ENCODE measurements around the gene SLC2A9.
"Not testable (repeated sequence)": the region's sequence is repeated elsewhere in the genome, so short reads cannot be mapped to it uniquely, and the experiment has no call there.

SLC2A9 gene

DNA sequence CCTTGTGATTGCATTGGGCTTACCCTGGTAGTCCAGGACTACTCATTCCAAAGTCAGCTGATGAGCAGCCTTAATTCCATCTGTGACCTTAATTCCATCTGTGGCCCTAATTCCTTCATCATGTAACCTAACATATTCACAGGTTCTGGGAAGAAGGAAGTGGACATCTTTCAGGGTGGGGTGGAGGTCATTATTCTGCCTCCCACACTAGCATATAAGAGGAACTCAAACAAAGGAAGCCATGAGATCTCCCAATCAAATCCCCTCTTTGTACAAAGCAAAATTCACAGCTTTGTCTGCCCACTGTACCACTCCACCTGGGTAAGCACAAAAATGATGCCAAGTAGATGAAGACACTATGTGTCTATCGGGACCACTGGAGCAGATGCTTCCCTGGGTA, 87.3 kb downstream of the SLC2A9 start:
- in situ Hi-C loops (cut with MboI; ENCODE audit: low sequenced_read_pairs) = no loop called here

DNA sequence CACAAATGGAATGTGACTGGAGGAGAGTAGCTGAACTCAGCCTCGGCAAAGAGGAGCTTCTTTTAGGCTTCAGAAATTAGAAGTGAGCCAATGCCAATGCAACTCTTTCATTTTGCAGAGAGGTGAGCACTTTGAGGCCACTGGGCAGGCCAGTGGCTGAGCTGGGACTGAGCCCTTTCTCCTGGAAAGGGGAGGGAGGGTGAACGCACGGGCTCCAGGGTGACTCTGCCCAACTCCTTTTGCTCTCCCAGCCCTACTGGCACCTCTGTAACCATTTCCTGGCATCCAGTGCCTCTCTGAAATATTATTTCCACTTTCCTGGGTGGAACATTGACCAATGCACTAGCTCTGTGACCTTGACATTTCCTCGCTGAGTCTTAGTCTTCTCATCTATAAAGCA, 88.1 kb downstream of the SLC2A9 start:
- in situ Hi-C loops (cut with MboI; ENCODE audit: low sequenced_read_pairs) = no loop called here

DNA sequence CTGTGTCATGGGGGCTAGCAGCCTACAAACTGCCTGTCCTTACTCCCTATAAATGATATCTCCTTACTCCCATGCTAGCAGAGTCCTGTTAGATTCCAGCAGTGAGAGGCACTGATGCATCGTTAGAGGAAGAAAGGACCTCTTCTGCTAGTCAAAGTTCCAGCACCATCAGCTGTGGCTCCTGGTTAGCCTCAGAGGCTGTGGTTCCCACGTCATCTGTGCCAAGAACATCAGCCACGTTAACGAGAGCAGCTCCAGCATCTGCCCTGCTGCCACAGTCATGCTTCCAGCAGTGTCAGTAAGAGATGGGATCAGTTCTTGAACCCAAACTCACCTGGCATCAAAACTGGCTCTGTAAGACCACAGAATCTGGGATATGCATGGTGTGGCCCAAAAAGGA, 88.5 kb downstream of the SLC2A9 start:
- in situ Hi-C loops (cut with MboI; ENCODE audit: low sequenced_read_pairs) = no loop called here

DNA sequence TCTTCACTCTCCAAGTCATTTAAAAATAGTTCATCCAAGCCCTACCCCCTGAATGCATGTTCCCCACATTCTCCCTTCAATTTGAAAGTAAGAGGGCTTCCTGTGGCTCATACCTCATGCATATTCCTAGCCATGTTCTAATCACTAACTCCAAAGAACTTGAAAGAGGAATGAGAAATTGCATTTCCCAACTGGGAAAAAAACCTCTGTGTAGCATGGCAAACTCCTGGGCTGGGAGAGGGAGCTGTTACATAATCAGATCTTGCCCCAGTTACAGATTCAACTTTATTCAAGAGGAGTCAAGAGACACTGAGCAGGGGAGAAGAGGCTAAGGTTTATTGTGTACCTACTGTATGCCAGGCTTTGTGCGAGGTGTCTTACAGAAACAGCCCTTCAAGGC, 90.2 kb downstream of the SLC2A9 start:
- in situ Hi-C loops (cut with MboI; ENCODE audit: low sequenced_read_pairs) = no loop called here

DNA sequence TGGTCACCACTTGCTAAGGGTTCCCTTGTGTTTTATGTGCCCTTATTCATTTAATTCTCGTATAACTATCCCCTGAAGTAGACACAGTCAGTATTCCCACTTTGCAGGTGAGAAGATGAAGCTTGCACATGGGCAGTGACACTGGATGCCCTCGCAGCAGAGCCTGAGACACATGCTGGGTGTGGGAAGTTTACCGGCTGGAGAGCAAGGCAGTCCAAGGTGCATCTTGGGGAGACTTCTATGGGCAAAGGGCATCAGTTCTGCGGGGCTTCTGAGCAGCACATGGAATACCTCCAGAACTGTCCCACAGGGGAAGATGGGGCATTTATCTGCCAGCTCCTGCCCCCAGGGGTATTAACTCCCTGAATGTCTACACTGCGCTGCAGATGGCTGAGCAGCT, 92.2 kb downstream of the SLC2A9 start:
- in situ Hi-C loops (cut with MboI; ENCODE audit: low sequenced_read_pairs) = no loop called here

DNA sequence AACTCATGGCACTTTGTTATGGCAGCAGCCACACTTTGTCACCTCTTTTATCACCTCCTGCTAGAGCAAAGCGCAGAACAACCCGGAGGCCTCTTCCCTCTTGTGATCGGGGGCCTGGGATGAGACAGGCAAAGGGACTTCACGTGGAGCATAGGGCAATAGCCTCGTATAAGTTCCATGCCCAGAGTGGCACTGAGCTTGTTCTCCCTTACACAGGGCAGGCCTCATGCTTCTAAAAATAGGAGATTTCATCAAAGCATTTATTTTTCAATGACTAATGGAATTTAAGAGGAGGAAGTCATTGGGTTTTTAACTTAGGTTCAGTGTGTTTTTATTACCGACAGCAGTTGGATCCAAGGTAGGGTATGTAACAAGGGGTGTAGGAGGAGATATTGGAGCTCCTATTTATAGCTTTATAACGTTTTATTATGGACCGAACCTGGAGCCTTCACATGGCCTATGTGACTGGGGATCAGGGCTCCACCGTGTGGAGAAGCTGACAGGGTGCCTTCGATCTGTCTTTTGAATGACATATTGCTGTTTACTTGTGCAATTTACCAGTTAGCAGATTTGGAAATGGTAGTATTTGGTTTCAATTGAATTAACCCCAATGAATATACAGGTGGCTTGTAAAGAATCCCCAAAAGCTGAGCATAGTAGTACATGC, 93.8 kb downstream of the SLC2A9 start:
- in situ Hi-C loops (cut with MboI; ENCODE audit: low sequenced_read_pairs) = no loop called here

DNA sequence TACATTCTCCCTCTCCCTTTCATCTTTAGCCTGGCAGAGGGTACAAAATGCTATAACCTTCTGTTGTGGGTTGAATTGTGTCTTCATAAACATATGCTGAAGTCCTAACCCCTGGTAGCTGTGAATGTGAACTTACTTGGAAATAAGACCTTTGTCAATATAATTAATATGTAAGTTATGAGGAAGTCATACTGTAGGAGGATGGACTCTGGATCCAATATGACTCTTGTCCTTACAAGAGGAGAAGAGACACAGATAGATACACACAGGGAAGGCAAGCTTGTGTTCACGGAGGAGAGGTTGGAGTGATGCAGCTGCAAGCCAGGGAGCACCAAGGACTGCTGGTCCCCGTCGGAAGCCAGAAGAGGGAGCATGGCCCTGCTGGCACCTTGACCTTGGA, 94.7 kb downstream of the SLC2A9 start:
- in situ Hi-C loops (cut with MboI; ENCODE audit: low sequenced_read_pairs) = no loop called here

DNA sequence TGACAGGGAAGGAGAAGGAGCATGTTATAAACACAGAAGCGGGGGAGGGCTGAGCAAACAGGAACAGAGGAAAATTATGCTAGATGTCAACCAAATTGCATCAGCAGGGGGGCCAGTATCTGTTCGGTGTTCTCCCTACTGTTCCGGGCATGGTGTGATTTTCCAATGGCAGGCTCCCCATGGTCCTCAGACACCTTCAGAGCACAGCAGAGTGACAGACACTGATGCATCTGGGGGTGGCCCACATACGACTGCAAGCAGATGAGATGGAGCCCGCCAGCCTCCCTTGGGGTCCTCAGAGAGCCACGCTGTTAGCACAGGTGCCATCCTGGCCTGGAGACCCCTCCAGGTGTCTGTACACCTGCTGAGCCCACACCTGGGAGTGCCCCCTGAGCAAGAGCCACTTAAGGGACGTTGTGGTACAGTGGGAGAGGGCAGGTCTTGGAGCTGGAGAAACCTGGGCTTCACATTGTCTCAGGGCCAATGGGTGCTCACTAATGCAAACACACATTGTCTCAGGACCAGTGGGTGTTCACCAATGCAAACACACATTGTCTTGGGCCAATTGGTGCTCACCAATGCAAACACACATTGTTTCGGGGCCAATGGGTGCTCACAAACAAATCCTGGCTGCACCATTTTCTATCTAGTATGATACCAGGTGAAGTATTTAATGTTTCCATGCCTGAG, 95.4 kb downstream of the SLC2A9 start:
- in situ Hi-C loops (cut with MboI; ENCODE audit: low sequenced_read_pairs) = no loop called here

DNA sequence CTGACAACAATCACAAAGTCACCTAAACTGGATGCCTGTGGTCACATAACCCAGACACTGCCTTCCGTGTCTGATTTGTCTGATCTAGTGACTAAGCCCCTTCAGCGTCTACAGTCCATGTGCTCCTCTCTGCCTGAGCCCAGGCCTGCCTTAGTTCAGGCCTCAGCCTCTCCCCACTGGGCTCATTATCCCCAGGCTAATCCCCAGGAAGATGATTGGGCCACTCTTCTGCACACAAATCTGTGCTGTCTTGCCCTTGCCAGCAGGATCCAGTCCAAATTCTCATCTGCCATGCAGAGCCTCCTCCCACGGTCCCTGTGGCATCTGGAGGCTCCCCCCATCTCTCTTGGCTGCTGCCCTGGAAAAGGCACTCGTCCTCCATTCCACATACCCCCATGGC, 96.5 kb downstream of the SLC2A9 start:
- in situ Hi-C loops (cut with MboI; ENCODE audit: low sequenced_read_pairs) = no loop called here

DNA sequence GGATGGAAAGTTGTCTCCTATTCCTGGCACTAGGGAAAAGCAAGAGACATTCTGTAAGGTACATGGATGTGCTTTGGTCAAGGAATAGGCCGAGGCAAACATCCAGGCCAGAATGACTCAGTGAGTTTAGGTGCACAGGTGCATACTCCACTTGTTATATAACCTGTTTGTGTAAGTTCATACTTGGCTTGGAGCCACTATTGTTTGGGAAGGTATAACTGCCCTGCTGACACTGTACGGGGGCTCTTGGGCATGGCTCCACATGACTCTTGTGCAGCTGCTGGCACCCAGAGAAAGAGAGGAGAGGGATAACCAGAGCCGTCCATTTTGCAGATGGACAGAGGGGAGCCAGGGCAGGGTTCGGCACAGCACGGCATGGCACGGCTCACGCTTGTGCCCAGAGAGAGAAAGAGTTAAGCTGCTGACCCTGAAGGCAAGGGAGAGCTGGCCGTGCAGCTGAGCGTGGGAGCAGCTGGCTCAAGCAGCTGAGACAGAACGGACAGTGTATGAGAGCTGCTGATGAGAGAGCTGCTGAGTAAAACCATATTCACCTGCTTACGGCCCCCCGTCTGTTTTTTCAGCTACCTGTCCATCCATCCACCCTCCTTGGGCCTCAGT, 98.0 kb downstream of the SLC2A9 start:
- in situ Hi-C loops (cut with MboI; ENCODE audit: low sequenced_read_pairs) = no loop called here

DNA sequence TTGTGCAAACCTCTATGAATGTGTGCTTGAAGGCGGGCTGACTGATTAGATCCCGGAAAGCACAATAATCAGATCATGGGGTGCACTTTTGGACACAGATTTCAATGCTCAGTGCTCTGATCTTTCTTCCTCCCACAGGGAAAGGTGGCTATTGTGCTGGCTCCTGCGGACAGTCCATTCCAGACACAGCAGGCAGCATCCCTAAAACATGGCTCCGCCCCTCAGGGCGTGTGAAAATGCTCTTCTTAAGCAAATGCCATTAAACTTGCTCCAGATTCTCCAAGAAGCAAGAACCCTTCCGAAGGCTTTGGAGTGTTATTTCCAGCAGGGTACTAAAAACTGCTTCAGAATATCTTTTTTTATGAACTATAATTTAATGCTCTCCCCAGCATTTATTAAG, 100.0 kb downstream of the SLC2A9 start:
- in situ Hi-C loops (cut with MboI; ENCODE audit: low sequenced_read_pairs) = no loop called here

DNA sequence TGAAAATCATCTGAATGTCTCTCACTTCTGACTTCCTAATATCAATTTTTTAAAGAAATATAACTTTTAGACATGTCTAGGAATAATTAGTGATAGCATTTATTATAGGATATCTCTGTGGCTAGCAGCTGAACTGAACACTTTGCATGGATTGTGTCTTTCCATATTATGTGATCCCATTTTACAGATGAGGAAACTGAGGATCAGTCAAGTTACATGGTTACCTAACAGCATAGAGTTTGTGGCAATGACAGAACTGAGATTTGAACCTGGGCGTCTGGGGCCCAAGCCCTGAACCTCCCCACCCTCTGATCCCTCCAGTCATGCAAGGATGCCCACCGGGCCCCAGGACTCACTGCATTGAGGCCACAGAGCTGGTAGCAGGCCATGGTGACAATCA, 101.3 kb downstream of the SLC2A9 start:
- in situ Hi-C loops (cut with MboI; ENCODE audit: low sequenced_read_pairs) = no loop called here

DNA sequence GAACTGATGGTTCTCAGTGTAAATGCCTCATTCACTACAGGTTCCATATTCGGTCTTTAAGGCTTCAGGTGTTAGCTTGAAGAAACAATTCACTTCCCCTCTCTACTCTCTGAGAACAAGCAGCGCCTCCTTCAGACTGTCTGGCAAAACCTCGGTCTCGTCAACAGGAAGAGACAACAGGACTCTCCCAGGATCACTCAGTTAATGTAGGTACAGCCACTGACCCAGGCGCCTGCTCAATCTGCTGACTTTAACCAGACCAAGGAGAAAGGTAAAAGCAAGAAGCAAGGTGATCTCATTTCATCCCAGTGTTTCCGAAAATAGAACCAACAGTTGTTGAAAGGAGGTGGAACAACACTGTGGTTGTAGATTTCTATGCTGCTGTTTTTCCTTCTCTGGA, 102.2 kb downstream of the SLC2A9 start:
- in situ Hi-C loops (cut with MboI; ENCODE audit: low sequenced_read_pairs) = no loop called here

DNA sequence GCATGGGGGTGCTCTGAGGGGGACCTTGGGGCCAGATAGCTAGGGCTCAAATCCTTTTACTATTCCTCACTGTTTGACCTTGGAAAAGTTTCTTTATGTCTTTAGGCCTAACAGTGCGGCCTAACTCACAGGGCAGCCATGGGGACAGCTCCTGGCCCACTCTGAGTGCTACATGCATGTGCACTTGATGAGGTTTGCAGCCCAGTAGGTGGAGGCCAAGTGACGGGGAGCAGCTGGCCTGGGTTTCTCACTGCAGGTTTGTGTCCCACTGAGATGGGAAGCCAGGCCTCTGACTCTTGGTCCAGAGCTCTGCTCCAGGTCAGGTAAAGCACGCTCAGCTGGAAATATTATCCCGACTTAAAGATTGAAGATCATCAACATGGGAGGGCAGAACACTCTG, 102.8 kb downstream of the SLC2A9 start:
- in situ Hi-C loops (cut with MboI; ENCODE audit: low sequenced_read_pairs) = no loop called here

DNA sequence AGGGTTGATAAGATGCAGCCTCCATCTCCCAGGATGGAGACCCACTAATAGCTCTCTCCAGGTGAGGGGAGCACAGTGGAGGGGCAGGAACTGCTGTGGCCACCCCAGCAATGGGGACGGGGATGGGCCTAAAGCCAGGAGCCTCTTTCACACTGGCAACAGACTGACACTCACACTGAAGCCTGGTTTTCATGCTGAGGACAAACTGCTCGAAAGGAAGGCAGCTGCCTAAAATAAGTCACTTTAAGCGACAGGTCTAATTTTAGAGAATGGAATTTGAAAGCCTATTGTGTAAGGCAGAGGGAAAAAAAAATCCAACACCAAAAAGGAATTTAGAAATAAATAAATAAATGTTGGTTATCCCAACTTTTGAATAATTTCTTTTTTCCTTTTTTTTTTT, 104.4 kb downstream of the SLC2A9 start:
- in situ Hi-C loops (cut with MboI; ENCODE audit: low sequenced_read_pairs) = no loop called here

DNA sequence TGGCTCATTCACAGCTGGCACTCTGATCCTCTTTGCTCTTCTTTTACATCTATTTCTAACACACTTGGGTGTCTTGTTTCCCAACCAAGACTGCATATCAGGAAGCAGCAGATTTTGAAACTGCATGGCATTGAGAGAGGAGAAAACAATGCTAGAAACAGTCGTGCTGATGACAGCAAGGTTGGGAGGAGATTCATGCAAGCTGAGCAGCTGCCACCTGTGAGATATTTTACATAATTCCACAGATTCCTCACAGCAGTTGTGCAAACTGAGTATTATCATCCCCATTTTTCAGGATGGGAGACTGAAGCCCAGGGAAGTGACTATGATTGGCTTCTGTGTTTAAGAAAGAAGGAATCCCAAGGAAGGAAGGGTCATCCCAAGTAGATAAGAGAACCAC, 105.0 kb downstream of the SLC2A9 start:
- in situ Hi-C loops (cut with MboI; ENCODE audit: low sequenced_read_pairs) = no loop called here

DNA sequence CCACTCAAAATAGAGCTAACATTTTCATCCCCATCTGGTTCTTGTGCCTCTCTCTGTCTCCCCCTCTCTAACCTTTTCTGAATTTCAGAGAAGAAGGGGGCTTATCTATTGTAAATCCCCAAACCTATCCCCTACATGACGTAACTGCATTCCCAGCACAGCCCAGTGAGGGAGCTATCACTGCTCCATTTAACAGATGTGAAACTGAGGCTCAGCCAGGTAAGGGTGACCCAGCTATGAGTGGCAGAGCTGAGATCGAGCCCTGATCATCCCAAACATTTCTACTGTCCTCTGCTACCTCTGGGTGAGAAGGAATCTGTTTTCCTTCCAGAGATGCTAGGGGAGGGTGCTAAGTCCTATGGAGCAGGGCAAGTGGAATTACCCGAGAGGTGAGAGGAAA, 107.5 kb downstream of the SLC2A9 start:
- in situ Hi-C loops (cut with MboI; ENCODE audit: low sequenced_read_pairs) = no loop called here

DNA sequence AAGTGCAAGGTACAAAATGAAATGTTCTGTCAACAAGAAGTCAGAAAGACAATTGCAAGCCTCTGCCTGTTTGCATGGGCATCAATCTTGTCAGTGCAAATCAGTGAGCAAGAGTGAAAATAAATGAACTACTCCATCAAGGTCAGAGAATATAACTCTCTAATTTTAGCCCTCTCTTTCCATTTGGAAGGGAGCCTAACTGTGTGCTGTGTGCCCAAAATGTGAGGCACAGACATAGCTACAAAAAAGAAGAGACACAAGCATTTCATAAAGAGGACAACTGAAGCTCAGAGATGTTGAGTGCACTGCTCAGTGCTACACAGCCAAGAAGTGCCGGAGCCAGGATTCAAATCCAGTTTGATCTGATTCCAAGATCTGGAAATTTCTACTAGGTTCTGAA, 114.3 kb downstream of the SLC2A9 start:
- in situ Hi-C loops (cut with MboI; ENCODE audit: low sequenced_read_pairs) = no loop called here

DNA sequence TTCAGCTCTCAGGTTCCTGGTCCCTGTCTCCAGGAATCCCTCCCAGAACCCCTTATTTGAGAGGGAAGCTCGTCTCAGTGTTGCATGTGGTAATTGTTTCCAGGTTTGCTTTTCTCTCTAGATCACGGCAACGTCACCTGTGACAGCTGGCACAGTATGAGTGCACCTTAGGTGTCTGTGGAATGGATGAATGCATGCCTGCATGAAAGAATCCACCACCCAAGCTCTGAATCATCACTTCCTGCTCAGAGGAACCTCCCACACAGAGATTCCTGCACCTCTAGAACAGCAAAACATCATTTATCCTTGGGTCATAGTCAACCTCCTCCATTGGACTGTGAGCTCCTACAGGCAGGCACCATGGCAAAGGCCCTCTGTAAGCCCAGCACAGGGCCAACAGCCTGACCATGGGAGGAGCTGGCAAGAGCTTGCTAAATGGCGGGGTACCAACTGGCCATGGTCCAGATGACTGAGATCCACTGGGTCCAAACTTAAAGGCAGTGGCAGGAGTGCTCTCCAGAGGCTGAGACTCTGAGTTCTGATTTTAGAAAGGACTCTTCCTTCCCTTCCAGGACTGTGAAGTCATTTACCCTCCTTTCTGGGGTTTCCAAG, 116.2 kb downstream of the SLC2A9 start:
- in situ Hi-C loops (cut with MboI; ENCODE audit: low sequenced_read_pairs) = no loop called here

DNA sequence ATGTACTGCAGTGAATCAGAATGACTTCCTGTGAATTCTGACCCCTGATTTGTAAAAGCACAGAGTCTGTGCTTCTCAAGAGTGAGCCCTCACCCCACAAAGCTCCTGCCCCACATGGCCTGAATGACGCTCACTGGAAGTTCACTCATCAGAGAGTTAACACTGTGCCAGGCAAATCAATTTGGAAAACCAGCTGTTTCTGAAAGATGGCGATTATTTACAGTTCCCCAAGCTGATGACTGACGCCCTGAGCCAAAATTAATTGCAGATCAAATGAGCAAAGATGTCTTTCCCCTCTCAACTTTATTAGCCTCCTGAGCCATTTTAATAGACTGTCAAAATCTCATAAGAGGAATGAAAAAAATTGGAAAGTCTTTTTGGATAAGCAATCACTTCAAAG, 118.0 kb downstream of the SLC2A9 start:
- in situ Hi-C loops (cut with MboI; ENCODE audit: low sequenced_read_pairs) = no loop called here

DNA sequence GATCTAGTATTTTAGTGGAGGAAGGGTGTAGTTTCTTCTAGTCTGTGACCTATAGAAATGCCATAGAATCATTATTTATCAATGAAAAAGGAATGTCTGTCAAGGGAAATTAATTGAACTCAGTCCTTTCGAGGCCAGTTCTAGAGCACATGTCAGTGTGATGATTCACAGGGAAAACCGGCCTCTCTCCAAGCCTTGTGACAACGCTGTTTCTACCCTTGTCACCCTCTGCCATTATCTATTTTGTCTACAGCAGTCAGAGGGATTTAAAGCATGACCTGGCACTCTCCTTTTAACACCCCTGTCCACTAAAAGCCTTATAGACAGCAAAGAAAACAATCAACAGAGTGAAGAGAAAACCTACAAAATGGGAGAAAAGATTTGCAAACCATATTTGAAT, 120.0 kb downstream of the SLC2A9 start:
- in situ Hi-C loops (cut with MboI; ENCODE audit: low sequenced_read_pairs) = no loop called here

DNA sequence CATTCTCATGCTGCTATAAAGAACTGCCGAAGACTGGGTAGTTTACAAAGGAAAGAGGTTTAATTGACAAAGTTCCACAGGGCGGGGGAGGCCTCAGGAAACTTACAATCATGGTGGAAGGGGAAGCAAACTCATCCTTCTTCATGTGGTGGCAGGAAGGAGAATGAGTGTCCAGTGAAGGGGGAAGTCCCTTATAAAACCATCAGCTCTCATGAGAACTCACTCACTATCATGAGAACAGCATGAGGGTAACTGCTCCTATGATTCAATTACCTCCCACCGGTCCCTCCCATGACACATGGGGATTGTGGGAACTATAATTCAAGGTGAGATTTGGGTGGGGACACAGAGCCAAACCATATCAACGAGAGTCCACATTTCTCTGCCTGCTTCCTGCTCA, 120.7 kb downstream of the SLC2A9 start:
- in situ Hi-C loops (cut with MboI; ENCODE audit: low sequenced_read_pairs) = not testable (repeated sequence)
